TTC549 (cell line): Measurements from ENCODE around the gene STARD13.

Experiments
- FAIRE-seq: peaks from 2 replicates; lab custom pipeline; 2012; peaks lifted over from hg19 to GRCh38; lab: Jason Lieb, UNC

Gene STARD13

DNA sequence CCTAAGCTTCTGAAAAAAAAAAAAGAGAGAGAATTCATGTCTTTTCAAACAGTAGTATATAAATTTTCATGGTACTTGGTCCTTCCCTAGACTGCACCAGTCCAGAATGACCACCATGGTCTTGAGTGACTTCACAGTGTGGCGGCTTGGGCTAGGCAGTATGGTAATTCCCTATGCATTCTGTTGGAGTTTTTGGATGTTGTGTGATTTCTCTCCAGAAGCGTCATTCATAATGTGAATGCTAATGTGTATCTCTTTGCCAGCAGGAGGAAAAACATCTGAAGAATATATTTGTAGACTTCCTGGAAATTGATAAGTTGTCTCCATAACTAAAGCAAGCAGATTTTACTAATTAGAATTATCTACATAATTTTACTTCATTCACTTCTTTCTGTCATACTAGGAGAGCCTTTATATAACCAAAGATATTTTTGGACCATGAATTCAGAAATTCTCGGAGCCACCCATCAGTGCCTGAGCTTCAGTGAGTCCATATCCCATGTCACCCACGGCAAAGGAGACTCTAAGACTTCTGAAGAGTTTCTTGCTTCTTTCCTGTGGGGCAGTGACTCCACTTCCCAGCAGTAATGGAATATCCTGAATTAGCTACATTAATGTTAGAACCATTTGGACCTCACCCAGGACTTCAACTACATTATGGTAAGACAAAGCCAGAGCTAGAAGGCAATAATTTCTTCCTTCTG is 8.4 kb downstream of the STARD13 start:
- no peak for FAIRE-seq

DNA sequence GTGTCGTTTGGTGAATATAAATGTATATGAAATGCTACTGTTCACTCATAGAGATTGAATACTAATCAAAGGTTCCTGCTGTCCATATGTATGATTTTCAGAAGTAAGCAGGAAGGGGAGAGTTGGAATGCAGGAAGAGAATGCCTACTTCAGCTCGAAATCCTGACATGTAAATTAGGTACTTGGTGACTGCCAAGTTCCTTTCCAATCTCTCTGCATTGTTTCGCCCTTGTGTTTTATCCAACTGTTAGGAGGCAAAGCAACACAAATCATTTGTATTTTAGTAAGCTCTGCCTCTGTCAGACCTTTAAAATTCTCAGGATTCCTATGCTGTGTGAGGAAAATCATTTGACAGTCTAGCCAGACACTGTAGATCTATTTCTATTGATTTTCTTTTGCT is 9.0 kb downstream of the STARD13 start:
- no peak for FAIRE-seq

DNA sequence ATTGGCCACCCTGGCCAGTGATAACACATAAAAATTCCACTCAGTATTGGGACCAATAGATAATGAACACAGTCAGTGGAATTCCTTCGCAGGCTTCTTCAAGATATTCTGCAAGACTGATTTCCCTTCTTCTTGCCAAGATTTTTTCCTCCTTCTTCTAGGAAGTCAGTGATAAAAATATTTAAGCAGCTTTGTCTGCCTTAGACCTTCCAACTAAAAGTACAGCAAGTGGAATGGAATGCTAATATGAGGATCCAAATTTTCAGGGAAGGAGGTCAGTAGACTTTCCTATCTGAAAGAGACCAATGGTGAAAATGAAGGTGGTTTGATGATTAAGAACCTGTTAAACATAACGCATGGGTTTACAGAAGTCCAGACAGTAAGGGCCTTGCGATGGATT is 9.6 kb downstream of the STARD13 start:
- no peak for FAIRE-seq

DNA sequence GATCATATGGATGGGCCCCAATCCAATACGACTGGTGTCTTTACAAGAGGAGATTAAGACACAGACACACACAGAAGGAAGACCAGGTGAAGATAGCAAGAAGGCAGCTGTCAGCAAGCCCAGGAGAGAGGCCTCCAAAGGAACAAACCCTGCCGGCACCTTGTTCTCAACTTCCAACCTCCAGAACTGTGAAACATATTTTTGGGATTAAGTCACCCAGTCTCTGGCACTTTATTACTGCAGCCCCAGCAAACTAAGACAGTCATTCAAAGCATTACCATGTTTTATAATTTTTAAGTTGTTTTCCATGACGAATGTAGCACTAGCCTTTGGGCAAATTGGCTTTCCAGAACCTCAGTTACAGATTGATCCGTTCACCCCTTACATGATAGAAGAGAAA is 11.3 kb downstream of the STARD13 start:
- FAIRE-seq, result no peak

DNA sequence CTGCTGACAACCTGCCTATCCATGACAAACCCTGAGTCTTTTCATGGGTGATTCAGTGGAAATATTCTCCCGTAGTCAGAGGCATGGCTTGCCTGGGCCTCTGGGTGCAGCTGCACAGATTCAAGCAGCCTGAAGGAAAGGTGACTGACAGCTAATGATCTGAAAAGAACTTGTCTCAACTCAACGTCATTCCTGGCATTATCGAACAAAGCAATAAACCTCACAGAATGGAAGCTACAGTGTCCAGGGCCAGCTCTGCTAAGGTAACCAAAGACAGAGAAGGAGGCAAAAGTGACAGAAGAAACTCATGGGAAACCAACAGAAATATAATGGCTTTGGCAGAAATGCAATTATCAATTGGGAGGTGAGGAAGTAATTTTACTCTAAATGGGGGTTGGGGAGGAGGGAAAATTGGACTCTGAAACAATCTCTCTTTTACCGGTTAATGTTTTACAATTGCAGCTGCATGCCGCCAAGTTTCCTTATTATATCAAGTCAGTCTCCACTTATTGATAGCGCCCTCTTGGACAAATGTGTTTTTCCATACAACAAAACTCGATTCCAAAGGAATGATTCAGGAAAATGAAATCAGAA is 12.9 kb downstream of the STARD13 start:
- FAIRE-seq, result no peak

DNA sequence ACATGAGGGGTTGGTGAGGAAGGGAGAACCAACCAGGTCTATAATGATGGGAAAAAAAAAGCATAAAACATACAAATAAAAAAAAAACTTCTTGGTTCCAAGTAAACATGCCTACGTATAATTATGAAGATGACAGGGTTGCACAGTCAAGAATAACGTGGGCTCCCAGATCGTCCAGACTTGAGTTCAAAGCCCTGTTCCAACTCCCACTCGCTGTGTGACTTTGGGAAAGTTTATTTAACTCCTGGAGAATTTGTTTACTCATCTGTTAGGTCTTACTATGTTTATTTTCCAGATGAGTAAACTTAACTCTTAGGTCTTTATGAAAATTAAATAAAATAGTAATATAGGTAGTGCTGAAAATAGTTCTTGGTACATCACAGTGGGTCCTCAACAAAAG is 13.8 kb downstream of the STARD13 start:
- FAIRE-seq, result no peak

DNA sequence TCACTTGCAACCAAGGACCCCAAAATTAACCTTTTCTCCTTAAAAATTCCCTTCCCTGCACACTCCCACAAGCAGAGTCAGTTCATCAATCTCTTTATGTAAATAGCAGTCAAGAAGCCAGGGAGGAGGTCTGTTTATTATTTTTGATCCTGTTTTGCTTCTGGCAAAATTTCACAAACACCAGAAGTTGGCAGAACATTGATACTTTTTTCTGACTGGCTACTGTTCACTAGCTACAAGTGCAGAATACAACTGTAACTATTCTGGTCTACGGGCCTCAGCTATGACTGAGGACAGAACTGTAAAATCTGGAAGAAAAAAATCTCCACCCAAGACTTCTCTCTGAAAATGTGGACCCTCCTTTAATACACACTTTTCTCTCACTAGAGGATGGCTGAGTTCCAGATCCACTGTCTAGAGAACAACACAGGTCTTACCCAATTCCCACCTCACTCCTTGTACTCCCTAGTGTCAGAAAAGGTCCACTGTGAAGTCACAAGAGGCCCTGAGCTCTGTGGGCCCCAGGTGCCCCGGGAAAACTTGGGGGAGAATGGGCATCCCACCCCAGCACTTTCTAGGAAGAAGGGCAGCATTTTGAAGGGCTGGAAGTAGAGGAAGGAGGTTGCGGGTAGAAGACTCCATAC is 14.5 kb downstream of the STARD13 start:
- FAIRE-seq, result no peak

DNA sequence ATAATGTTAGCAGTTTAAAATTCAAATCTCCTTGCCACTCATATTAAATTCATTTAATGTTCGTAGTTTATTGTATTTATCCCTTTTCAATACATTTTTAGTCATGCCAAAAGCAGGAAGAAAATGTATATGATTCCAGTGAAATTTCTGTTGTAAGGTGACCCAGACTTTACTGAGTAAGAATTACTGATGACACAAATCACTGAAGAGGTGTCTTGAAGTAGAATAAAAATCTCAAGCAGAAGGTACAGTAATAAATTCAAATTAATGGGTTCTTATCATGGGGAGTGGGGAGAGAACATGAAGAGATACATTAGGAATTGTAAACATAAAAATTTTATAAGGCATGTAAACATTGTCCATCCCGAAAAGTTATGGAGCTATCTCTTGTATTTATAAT is 19.9 kb downstream of the STARD13 start:
- no peak for FAIRE-seq

DNA sequence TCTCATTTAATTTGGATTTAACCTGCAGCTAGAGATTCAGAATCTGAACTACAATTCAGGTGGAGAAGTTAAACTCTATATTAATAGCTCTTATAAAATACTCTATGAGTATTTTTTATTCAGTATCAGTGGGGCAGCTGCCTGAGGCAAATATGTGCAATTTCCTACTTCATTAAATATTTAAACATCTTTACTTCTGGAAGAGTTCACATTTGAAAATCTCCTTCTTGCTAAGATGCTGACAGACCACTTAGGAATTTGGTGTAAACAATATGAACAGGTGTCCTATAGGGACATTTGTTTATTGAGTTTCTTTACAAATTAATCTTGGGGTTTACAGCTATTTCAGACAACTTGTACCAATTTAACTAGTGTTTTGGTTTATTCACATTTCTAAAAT is 20.4 kb downstream of the STARD13 start:
- no peak for FAIRE-seq

DNA sequence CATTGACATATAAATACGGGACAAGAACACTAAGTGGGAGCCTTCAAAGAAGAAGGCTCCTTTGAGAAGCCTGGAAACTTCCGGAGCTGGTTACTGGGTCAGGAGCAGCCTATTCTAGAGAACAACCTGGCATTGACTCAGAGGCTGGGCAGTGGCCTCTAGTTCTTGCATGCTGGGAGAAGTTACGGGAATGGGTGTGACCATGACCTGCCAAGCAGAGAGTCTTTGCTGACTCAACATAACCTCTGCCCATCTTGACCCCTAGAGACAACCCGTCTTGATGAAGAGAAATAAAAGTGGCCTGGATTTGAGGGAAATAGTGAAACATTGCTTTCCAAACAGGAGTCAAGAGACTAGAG is 21.0 kb downstream of the STARD13 start:
- FAIRE-seq, result no peak

DNA sequence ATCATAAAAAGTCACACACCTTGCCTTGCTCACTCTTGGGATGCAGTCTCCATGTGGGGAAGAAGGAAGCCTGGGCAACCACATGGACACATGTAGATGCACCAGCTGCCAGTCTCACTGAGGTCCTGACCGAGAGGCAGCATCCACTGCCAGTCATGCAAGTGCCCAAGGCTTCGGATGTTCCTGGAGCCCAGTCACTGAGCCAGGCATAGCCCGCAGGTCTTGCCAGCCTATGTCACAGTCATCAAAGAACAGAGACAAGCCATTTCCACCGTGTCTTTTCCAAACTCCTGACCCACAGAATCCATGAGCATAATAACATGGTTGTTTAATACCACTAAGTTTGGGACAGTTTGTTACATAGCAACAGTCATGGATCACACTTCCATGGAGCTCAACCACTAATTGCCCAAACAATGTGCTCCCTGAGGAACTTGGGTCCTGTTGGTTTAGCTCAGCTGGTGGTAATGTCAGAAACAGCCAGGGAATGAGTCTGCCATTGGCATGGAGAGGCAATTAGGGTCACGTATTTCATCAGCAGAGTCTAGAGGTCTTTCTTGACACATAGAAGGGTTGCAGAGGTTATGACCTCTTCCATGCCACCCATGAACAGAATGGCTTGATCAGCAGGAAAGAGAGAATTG is 21.5 kb downstream of the STARD13 start:
- FAIRE-seq, result no peak

DNA sequence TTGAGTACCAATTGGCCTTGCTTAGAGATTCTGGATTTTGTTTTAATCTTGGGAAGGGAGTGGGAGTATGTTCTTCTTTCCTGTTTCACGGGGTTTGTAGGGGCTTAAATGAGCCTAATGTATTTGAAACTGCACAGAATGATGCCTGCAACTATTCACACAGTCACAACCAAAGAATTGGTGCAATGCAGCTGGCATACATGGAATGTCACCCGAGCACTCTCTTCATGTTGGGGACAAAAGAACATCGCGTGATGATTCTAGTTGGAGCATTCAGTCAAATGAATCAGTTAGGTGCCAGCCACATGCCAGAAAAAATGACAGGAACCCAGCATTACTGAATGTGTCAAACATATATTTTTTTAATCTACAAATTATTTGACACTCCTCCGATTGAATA is 22.1 kb downstream of the STARD13 start:
- FAIRE-seq, result no peak

DNA sequence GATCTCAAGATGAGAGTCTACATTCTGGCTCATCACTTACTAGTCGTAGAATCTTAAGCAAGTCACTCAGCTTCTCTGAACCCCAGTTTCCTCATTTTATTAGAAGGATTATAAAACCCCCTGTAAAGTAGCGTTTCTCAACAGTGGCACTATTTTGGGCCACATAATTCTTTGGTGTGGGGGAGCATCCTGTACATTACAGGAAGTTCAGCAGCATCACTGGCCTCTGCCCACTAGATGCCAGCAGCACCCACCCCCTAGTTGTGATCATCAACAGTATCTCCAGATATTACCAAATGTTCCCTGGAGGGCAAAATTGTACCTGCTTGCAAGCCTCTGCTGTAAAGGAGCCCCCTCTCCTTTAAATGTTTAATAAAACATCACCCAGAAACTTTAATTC is 22.6 kb downstream of the STARD13 start:
- no peak for FAIRE-seq

DNA sequence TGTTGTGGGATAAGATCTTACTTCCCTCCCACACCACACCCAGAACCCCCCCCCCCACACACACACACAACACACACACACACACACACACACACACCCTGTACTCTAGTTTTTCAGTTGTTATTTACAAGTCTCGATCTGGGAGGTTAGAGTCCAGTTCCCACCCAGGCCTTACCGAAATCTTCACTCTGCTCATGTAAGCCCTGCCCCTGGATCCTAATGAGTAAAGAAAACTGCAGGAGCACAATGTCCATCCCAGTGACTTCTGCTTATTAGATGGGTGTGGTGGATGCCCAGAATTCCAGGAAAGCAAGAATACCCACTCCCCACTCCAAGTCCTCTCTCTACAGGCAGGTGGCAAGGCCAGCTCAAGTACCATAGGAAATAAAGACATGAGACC is 23.0 kb downstream of the STARD13 start:
- FAIRE-seq, result no peak

DNA sequence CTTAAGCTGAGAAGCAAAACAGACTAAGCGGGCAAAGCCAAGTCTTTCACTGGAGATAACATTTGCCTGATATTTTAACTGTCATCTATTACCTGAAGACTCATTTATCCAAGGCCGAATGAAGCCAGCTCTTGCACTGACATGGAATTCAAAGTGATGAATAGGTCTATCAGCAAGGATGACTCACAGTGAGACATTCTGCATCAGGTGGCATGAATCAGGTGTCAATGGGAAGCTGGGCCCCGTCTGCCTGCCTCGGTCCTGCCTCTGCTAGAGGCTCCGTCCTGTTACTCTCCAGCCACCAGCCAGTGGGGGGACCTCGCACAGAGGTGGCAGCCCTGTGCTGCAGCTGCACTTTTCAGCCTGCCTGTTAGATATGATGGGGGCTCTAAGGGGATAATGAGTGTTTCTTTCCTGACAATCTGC is 23.5 kb downstream of the STARD13 start:
- FAIRE-seq, result no peak

DNA sequence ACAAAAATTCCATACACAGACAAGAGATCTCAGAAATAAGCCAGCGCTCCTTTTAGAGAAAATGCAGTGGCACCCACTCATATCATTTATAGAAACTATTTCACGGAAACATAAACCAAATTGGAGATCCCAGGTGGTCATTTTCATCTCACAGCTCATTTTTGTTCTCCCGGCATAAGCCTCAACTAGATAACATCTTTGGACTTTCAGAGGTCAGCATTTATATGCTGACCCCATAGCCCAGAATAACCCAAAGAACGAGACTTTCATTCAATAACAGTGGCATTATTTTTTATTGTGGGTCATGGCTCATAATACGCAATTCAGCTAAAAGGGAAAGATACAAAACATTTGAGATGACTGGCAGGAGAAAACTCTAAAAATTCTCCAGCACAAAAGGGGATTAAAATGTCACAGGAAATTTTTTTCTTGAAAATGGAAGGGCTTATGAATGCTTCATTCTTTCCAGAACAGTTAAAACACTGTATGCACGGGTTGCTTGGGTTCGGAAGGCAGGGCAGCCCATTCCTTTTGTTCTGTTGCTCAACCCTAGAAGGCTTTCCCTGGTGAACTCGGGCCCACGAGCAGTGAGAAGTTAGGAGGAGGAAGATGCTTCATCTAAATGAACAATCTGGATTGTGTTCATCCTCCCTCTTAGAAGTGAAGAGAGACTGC is 24.0 kb downstream of the STARD13 start:
- no peak for FAIRE-seq

DNA sequence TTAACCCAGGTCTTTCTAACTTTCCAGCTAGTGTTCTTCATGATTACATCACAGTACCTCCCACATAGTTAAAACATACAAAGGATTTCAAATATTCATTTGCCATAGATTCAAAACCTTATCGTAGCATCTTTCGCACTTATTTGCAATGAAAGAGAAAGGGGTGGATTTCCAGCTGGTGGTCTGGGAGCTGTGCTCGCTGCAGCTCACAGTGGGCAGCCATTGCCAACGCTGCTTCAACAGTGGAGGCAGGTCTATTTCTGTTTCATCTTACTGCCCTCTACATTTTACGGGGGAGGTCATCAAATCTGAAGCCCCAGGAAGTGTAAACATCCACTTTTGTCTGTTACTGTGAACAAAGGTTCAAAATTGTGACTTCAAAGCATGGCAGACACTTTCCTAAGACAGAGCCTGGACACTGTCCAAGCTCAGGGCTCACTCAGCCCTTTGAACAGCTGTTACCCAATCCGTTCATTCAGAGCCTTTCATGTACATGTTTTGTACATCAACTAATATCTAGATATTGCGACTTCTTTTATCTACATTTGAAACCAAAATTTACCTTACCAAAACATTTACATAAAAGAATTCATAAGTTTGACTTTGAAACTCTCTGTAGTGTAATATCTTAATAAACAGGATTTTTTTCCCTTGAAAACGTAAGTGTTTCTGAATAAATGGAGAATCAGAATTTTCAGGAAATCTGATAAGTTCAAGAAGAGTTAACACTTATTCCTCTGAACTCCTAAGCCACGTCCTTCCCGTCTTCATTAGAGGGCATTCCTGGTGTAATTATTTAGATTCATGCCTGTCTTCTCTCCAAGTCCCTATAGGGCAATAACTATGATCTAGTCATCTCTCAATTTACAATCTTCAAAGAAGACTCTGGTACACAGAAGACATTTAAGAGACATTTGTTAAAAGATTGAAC is 25.1 kb downstream of the STARD13 start:
- FAIRE-seq, result no peak

DNA sequence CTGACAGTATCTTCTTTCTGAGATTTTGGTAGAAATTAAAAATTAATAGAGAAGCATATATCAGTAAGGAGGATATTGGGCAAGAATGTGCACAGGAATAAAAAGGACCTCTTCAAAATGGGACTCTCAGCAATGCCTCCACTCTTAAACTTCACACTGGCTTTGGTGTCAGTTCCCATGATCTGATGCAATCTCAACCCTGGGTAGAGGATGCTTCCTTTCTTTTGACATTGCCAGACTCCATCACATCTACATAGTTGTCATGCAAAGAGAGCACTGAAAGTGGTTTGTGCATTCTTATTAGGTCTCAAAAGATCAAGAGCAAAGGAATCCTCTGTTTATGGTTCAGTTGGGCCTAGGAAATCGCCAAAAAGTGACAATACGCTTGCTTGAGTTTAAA is 26.3 kb downstream of the STARD13 start:
- no peak for FAIRE-seq

DNA sequence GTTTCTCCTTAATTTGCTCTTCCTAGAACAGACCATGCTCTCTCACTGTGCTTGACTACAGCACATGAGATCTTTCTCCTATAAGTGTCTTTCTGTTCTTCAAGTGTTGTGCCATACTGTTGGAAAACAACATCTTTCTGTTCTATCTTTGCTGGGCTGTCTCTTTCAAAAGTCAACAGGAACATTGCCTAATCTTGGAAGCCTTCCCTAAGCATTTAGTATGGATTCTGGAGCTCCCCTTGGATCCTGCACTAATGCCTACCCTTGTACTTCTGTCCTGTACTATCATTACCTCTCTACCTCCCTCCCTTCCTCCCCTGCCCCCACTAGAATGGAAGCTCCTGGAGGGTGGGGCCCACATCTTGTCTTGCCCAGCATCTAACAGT is 26.8 kb downstream of the STARD13 start:
- FAIRE-seq, result no peak

DNA sequence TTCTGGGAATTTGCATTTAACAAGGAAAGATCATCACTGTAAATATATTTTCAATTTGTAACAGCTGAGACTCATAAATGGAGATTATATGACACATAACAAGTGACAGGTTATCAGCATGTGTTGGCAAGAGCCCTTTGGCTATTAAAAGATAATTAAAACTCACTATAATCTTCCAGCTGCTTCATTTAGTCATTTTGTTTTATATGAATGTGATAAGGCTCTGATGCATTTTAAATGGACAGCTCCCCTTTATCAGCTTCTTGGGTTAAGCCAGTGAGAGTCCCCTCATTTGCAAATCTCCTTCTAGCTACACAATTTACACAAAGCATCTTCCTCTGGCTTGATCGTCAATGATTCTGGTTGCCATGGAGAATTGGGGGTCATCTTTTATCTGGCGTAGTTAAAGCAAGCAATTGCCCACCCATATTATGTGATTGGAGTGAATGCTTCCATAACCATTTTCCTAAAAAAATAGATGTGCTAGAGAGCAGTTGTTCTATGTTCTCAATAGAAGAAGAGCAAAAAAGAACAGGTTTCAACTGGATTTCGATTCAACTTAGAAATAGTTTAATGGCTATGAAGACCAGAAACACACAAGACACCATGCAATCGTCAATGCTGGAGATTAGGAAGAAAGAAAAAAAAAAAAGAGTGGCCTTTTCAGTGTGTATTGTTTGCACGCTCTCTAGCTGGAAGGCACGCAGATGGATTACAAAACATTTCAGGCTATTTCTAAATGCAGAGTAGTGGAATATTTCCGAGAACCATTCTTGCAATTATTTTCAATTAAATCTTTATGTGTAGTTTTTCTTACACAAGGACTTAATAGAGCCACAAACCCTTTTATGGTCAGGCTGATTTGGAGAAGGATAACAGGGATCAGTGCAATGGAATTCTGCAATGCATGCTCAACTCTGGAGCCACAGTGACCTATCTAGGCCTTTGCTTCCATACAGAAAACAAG is 27.4 kb downstream of the STARD13 start:
- FAIRE-seq, result no peak
